Panc1 (cell line): ENCODE data around the gene SNX9. TPM values are rescaled to one million over a fixed set of nuclear protein-coding genes. Genes with fewer than 3 reads are reported as not detected.

Experiments
- ATAC-seq: fragments of 200-7000 bp; cut with Tn5 transposase; 2 replicates; pipeline ENCODE4 v1.9.1; 2020; ENCODE audit warnings: mild to moderate bottlenecking, moderate library complexity
- BruUV-seq: library from RNA; stranded (reverse); fragments of 400-500 nt; replicated peaks from 2 replicates; lab custom pipeline; 2021; lab: Mats Ljungman, UMichigan
- CTCF ChIA-PET: fragments of 300-600 bp; sonication (Branson Sonifier 250); formaldehyde crosslinking; loops from one replicate; lab custom pipeline; 2022; ENCODE audit warnings: antibody characterized with exemption; lab: Charles Lee
- POLR2A ChIA-PET: fragments of 300-600 bp; sonication (Branson Sonifier 250); formaldehyde crosslinking; loops from one replicate; lab custom pipeline; 2022; ENCODE audit warnings: antibody characterized with exemption; lab: Charles Lee
- DNase-seq: peaks from one replicate; pipeline ENCODE4 v3.0.0-alpha.2; 2010; ENCODE audit warnings: low read depth, low spot score
- H3K27ac ChIP-seq: 2 replicates; pipeline ENCODE4 v1.5.1; 2011; ENCODE audit warnings: mild to moderate bottlenecking, low read length, inconsistent platforms
- H3K27me3 ChIP-seq: fragments of 200-500 bp; sonication (Bioruptor generic); 2 replicates; pipeline ENCODE4 v1.6.0; 2014; ENCODE audit warnings: low read length, inconsistent platforms; ENCODE audit not compliant: control insufficient read depth, insufficient read depth
- H3K36me3 ChIP-seq: fragments of 200-500 bp; sonication (Bioruptor generic); 2 replicates; pipeline ENCODE4 v1.5.1; 2014; ENCODE audit warnings: inconsistent platforms, mild to moderate bottlenecking, low read length, moderate library complexity; ENCODE audit not compliant: control insufficient read depth, insufficient read depth
- H3K4me1 ChIP-seq: 2 replicates; pipeline ENCODE4 v1.5.1; 2011; ENCODE audit warnings: inconsistent platforms, mild to moderate bottlenecking, low read length, moderate library complexity; ENCODE audit not compliant: control insufficient read depth, insufficient read depth
- H3K4me3 ChIP-seq, 2 experiments: 2 replicates each; pipeline ENCODE4 v1.5.1; 2011 to 2012; ENCODE audit warnings: low read depth in 2 of 2, low read length in 2 of 2, mild to moderate bottlenecking in 2 of 2, inconsistent platforms in 1 of 2, moderate library complexity in 1 of 2
- H3K9me3 ChIP-seq: fragments of 200-500 bp; sonication (Bioruptor generic); 2 replicates; pipeline ENCODE4 v1.5.1; 2014; ENCODE audit warnings: low read depth, mild to moderate bottlenecking, inconsistent platforms, low read length, moderate library complexity; ENCODE audit not compliant: control insufficient read depth, insufficient read depth
- POLR2AphosphoS5 ChIP-seq: IDR thresholded peaks from 2 replicates; pipeline ENCODE4 v1.6.1; 2012; ENCODE audit warnings: mild to moderate bottlenecking, low read depth, low read length, moderate library complexity
- REST ChIP-seq, 2 experiments: IDR thresholded peaks; 2 replicates each; pipeline ENCODE4 v1.6.1; 2011 to 2012; ENCODE audit warnings: low read depth in 2 of 2, control low read depth in 1 of 2, low read length in 1 of 2, mild to moderate bottlenecking in 1 of 2, moderate library complexity in 1 of 2; ENCODE audit not compliant: insufficient read depth in 1 of 2
- SIN3A ChIP-seq: IDR thresholded peaks from 2 replicates; pipeline ENCODE4 v1.6.1; 2012; ENCODE audit warnings: low read depth, mild to moderate bottlenecking, low read length, moderate library complexity, borderline replicate concordance; ENCODE audit not compliant: insufficient read depth
- TCF7L2 ChIP-seq: IDR thresholded peaks from 2 replicates; pipeline ENCODE4 v1.6.1; 2011; ENCODE audit warnings: mild to moderate bottlenecking, low read depth, low read length, inconsistent platforms
- in situ Hi-C: cut with HindIII; loops from 2 replicates; pipeline ENCODE4 v1.10.0; 2016; ENCODE audit warnings: low sequenced_read_pairs, low pct_unique_long_range_greater_than_20kb
- intact Hi-C: fragments of 100-400 bp; cut with micrococcal nuclease; formaldehyde crosslinking; loops from one replicate; pipeline ENCODE4 v1.10.0; 2022; ENCODE audit not compliant: unreplicated experiment
- total RNA-seq: library from RNA; stranded (reverse); gene quantifications from one replicate; pipeline ENCODE4 v1.2.1, GENCODE V29; 2021; ENCODE audit not compliant: unreplicated experiment
- TF ChIP-seq, protein P1 (sequence below): fragments of 450-650 bp; IDR thresholded peaks from 2 replicates; pipeline ENCODE4 v1.5.1; 2017; ENCODE audit warnings: mild to moderate bottlenecking

Gene SNX9
- total RNA-seq, 1 experiment from 2014 or later = 46.0 TPM

DNA sequence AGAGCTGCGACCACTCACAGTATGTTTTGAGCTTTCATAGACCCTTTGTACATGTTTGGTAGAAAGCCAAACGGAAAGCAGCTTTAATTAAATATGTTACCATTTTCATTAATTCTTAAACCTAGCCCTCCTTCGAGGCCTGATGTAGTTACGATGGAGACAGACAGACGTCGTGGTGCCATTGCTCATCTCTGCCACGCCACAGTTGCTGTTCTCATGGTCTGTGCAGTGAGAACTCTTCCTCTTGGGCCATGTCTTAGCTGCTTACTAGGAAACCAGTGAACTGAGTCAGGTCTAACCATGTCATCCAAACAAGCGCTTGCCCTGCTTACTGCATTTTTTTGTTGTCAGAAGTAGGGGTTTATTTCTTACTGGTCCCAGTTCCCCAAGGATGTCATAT, 62.8 kb downstream of the SNX9 start:
- ChIA-PET POLR2A (no interaction called here), CTCF (interaction anchor here (0.6 kb wide), 1 partner anchor 221 kb away, joined by 3 read pairs; no protein-coding TSS in a partner anchor)
- DNase-seq = no peak
- no peaks in the 10 kb centered on the region for H3K9me3 ChIP-seq
- in situ Hi-C loops = no loop called here
- peaks cover 40% of the 10 kb centered on the region for H3K36me3 ChIP-seq
- H3K27me3 ChIP-seq = no peaks in the 10 kb centered on the region
- H3K27ac ChIP-seq = no peak overlapping the region
- TF ChIP-seq, protein P1, sequence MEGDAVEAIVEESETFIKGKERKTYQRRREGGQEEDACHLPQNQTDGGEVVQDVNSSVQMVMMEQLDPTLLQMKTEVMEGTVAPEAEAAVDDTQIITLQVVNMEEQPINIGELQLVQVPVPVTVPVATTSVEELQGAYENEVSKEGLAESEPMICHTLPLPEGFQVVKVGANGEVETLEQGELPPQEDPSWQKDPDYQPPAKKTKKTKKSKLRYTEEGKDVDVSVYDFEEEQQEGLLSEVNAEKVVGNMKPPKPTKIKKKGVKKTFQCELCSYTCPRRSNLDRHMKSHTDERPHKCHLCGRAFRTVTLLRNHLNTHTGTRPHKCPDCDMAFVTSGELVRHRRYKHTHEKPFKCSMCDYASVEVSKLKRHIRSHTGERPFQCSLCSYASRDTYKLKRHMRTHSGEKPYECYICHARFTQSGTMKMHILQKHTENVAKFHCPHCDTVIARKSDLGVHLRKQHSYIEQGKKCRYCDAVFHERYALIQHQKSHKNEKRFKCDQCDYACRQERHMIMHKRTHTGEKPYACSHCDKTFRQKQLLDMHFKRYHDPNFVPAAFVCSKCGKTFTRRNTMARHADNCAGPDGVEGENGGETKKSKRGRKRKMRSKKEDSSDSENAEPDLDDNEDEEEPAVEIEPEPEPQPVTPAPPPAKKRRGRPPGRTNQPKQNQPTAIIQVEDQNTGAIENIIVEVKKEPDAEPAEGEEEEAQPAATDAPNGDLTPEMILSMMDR = no peak
- TF ChIP-seq SIN3A (no peak), TCF7L2 (no peak), REST (IDR thresholded peaks at IDR 0.05; ENCODE audit: insufficient read depth in 1 of 2, low read depth in 2 of 2, low read length in 1 of 2) (no peak), POLR2AphosphoS5 (no peak)
- H3K4me1 ChIP-seq = no peaks in the 10 kb centered on the region
- BruUV-seq = no TSS peak
- no peak overlapping the region for H3K4me3 ChIP-seq
- no peak for ATAC-seq
- intact Hi-C loops = no loop called here

- intact Hi-C loops = no loop called here
- POLR2A ChIA-PET = no interaction called here
- in situ Hi-C loops = no loop called here
- CTCF ChIA-PET = no interaction called here
- H3K4me1 ChIP-seq = no peaks in the 10 kb centered on the region
- TF ChIP-seq, protein P1 = no peak
- TF ChIP-seq TCF7L2 (no peak), SIN3A (no peak), REST (IDR thresholded peaks at IDR 0.05; ENCODE audit: insufficient read depth in 1 of 2, low read depth in 2 of 2, low read length in 1 of 2) (no peak)
- BruUV-seq = no TSS peak
- H3K36me3 ChIP-seq = peaks cover 40% of the 10 kb centered on the region
- no peak overlapping the region for H3K27ac ChIP-seq
- no peaks in the 10 kb centered on the region for H3K27me3 ChIP-seq
- no peak for ATAC-seq
- no peak overlapping the region for H3K4me3 ChIP-seq
- no peaks in the 10 kb centered on the region for H3K9me3 ChIP-seq
- DNase-seq = no peak
These were observed 64.8 kb downstream of the SNX9 start for GRCh38 chr6:157887892-157888291.
